Stimulated activated CD4-positive, alpha-beta T cell treated with anti-CD3 and anti-CD28 coated beads, Interleukin-12 subunit alpha, Interleukin-12 subunit beta, amount 100 ng/mL, for 4 hours (primary cell): Measurements from ENCODE around the gene RUFY2.
A peak's percentile ranks its signal among the peaks of the same experiment; 100 is the strongest.
"Not testable (repeated sequence)": the region's sequence is repeated elsewhere in the genome, so short reads cannot be mapped to it uniquely, and the experiment has no call there.

Experiments
- DNase-seq: peaks from one replicate; pipeline ENCODE4 v3.0.0-alpha.2; 2020

RUFY2 gene, protein sequence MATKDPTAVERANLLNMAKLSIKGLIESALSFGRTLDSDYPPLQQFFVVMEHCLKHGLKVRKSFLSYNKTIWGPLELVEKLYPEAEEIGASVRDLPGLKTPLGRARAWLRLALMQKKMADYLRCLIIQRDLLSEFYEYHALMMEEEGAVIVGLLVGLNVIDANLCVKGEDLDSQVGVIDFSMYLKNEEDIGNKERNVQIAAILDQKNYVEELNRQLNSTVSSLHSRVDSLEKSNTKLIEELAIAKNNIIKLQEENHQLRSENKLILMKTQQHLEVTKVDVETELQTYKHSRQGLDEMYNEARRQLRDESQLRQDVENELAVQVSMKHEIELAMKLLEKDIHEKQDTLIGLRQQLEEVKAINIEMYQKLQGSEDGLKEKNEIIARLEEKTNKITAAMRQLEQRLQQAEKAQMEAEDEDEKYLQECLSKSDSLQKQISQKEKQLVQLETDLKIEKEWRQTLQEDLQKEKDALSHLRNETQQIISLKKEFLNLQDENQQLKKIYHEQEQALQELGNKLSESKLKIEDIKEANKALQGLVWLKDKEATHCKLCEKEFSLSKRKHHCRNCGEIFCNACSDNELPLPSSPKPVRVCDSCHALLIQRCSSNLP

DNA sequence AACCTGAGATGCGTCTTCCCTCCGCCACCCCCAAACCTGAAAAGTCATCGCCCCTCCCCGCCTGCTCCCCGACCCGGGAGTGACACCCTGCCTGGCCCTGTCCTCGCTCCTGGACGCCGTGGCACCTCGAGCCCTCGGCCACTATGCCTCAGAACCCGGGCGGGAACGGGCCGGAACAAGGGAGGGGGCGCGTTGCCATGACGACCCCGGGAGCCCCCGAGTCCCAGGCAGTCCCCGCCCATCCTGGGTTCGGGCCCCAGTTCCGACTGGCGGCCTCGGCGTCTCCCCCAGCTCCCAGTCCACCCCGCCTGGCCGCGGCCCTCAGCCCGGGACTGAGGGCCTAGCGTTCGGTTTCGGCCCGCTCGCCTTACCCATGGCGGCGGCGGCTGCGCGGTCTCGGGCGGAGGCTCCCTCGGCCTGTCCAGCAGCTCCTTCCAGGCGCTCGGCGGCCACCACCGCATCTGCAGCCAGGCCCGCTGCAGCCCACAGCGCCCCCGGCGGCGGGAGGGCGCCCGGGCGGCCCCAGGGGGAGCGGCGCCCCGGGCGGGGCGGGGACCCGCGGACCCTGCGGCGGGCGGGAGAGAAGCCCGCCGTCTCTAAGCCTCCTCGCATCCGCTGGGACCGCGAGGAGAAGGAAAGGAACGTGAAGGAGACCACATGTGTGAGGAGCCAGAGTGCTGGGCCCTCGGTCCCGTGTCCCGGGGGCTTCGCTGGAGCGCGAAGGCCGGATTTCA lies at the start of gene RUFY2:
Gene RUFY2 (minus strand): TSS at position 463 of the 734 bp plus-strand sequence. CDS start 88 bp downstream, at position 375.
- DNase-seq: peak; percentile 76

DNA sequence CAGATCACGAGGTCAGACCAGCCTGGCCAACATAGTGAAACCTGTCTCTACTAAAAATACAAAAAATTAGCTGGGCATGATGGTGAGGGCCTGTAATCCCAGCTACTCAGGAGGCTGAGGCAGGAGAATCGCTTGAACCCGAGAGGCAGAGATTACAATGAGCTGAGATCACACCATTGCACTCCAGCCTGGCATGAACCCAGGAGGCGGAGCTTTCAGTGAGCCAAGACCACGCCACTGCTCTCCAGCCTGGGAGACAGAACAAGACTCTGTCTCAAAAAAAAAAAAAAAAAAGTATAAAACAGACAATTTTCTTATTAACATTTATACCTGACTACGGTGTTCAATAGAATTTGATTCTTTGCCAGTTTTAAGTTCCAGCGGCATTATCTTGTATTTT lies 42.6 kb upstream of the RUFY2 start:
- not testable (repeated sequence) for DNase-seq

DNA sequence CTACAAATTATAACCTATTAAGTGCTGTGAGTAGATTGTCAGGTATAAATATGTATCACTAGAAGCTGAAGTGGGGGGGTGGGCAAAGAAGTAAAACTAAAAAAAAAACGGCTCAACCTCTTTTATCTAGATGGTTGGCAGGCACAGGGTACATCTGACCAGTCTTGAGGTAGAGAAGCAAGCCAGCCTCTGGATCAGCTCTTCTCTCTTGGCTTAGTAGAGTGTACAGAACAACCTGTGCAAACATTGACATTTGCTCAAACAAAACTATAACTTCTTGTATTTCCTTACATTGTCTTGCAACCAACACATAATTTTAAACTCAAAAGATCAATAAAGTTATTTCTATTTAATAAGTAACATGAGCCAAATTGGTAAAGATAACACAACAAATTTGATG lies 39.1 kb upstream of the RUFY2 start:
- DNase-seq: no peak

DNA sequence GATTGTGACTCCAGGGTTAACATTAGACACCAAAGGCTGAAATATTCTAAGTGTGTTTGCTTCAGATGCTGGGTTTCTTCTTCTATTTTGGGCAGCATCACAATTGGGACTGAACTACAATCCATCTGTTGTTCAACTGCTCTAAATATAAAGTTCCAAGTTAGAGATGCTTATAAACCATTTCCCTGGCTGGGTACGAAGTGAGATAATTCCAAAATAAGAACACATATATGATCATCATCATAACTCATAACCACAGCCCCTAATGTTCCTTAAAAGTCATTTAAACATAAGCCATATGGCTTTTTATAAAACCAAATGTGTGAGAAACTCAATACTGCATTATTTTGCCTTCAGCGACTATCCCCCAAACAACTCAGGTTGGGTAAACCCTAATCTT lies 35.9 kb upstream of the RUFY2 start:
- no peak for DNase-seq

DNA sequence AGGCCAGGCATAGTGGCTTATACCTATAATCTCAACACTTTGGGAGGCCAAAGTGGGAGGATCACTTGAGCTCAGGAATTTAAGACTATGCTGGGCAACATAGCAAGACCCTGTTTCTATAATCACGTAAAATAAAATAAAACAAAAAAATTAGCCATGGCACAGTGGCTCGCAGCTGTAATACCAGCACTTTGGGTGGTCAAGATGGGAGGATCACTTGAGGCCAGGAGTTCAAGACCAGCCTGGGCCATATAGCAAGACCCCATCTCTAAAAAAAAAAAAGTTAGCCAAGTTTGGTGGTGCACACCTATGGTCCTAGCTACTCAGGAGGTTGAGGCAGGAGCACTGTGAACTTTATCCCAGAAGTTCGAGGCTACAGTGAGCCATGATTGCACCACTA lies 33.8 kb upstream of the RUFY2 start:
- no peak for DNase-seq

DNA sequence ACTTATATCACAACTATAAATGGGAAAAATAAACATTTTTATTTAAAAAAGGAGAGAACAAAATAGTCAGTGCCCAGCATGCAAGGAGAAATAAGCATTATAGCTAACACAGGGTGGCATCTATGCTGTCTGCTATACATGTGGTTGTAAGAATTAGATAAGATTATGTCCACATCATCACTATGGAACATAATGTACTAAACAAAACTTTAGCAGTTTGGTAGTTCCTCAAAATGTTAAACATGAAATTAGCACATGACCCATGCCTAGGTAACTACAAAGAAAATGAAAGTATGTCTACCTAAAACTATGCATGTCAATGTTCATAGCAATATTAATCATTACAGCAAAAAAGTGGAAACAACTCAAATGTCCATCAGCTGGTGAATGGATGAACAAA lies 28.7 kb upstream of the RUFY2 start:
- DNase-seq: no peak

DNA sequence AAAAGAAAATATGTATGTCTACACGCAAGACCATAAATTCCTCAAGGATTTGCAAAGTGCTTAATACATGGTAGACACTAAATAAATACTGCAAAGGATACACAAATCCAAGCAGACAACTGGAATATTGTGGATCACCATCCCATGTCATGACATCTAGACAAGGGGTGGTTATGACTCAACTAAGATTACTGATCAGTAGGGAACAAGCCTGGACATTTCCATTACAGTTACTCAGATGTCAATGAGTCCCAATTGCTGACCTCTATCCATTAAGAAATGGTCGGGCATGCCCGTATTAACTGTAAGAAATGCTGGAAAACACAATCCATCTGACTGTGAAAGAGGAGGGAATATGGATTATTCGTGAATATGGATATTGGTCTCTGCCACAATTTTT lies 27.6 kb upstream of the RUFY2 start:
- no peak for DNase-seq

DNA sequence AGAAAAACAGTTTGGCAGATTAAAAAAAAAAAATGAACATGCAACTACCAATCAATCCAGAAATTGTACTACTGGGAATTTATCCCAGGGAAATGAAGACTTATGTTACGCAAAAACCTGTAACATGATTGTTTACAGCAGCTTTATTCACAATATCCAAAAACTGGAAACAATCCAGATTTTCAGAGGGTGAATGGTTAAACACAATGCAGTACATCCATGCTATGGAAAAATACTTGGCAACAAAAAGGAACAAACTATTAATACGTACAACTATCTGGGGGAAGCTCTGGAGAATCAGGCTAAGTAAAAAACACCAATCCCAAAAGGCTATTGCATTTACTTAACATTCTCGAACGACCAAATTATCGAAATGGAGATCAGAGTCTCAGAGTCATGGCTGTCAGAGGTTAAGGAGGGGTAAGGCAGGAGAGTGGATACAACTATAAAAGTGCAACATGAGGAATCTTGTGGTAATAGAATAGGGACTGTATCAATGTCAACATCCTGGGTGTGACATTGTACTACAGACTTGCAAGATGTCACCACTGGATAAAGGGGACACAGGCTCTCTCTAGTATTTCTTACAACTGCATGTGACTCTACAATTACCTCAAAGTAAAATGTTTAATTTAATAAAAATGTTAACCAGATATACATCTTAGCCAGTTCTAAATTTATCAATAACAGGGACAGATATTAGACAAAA lies 21.5 kb upstream of the RUFY2 start:
- no peak for DNase-seq

DNA sequence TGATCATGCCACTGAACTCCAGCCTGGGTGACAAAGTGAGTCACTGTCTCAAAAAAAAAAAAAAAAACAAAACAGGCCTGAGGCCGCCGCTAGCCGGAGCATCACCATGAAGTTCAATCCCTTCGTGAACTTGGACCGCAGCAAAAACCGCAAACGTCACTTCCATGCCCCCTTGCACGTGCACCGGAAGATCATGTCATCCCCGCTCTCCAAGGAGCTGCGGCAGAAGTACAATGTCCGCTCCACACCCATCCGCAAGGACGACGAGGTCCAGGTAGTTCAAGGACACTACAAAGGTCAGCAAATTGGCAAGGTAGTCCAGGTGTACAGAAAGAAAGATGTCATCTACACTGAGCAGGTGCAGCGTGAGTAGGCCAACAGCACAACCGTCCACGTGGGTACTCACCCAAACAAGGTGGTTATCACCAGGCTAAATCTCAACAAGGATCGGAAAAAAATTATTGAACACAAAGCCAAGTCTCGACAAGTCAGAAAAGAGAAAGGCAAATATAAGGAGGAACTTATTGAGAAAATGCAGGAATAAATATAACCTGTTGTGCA lies 17.5 kb upstream of the RUFY2 start:
- DNase-seq: no peak

DNA sequence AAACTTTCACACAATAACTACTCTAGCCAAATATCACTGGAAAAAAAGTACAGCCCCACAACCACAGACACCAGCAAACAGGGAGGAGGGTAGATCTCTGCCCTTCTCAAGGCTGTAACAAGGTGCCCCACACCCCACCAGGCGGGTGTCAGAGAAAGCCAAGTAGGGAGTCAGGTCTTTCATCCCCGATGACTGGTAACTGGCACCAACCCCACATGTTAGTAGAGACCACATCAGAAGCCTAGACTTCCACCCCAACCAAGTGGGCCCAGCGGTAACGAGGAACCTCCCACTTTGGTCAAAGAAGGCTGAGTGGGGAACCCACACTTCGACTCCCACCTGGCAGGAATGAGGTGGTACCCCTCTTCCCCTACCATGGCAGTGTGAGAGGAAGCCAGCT lies 16.4 kb upstream of the RUFY2 start:
- DNase-seq: peak; percentile 1

DNA sequence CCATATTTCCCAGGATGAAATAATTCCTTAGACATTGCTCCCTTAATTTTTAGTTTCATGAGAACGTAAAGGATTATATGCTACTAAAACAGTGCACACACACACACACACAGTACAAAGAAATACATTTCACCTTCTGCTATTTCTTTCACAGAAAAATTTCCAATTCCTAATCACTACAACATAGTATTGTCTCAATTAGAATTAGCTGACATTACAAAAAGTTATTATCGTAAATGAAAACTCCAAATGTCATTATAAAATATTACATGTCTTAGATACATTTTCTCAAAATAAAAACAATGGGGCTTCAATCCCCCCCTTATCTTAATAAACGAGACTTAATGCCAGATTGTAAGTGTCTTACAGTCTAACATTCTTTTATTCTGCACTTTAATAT lies 12.3 kb upstream of the RUFY2 start:
- DNase-seq: no peak

DNA sequence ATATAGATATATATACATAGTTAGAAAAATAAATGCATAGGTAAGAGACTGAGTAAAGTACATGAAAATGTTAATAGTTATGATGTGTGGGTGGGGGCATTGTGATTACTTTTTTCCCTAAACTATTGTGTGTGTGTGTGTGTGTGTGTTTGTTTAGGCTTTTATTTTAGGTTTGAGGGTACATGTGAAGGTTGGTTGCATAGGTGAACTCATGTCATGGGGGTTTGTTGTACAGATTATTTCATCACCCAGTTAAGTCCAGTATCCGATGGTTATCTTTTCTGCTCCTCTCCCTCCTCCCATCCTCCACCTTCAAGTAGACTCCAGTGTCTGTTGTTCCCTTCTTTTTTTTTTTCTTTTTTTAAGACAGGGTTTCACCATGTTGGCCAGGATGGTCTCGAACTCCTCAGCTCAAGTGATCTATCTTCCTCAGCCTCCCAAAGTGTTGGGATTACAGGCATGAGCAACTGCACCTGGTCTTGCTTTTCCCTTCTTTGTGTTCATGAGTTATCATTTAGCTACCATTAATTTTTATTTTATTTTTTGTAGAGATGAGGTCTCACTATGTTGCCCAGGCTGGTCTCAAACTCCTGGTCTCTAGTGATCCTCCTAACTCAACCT lies 1.9 kb upstream of the RUFY2 start:
- DNase-seq: no peak

DNA sequence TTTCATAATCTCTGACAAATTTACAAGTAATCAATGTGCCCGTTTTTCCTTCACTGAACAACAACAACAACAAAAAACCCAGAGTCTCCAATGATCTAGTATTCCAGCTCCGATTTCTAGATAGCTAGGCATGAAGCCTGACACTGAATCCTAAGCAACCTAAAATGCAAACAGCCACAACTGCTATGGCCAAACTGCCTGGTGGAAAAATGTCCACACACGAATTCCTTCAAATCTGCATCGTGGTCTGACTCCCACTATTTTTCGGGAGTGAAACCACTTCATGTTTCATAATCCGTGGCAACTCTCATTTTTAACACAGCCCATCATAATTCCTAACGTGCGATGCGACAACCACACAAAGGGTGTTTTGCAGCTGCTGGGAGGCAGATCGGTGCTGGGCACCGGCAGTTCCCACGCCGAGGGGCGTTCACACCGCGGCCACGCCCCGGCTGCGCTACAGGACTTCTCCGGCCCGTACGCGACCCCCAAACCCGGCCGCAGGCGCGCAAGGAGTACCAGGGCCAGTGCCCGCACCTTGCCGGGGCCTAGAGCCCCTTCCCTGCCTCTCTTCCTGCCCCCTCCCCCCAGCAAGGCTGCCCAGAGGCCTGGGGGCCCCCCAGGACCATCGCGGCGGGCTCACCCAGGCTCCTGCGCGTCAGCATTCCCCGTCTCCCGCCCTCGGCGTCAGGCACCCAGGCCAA lies 814 bp downstream of the RUFY2 start:
- DNase-seq: peak; percentile 25

DNA sequence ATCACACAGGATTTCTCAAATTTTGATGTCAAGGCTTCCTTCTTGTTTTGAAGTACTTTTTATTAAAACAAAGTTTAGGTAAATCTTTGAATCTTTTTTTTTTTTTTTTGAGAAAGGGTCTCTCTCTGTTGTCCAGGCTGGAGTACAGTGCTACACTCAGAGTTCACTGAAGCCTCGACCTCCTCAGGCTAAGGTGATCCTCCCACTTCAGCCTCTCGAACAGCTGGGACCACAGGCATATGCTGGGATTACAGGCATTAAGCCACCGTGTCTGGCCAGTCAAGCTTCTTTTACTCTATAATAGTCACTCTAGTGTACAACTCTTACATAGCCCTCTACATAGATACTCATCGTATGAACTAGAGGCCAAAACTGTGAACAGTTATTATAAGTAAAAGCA lies 3.4 kb downstream of the RUFY2 start:
- no peak for DNase-seq

DNA sequence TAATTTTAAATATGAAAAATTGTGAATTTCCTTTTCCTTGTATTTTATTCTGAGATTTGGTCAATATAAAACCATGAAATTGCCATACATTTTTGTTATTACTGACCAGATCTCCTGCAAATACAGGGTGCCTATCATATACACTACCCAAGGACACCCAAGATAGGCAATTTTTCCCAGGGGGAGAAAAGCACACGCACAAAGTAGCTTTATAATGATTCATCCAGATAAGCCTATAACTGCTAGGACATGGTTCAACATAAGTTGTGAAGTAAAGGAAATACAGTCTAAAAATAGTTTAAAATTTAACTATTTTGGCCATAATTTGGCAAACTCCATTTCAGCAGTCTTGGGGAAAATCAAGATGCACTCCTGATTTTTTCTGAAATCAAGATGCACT lies 4.8 kb downstream of the RUFY2 start:
- DNase-seq: no peak

DNA sequence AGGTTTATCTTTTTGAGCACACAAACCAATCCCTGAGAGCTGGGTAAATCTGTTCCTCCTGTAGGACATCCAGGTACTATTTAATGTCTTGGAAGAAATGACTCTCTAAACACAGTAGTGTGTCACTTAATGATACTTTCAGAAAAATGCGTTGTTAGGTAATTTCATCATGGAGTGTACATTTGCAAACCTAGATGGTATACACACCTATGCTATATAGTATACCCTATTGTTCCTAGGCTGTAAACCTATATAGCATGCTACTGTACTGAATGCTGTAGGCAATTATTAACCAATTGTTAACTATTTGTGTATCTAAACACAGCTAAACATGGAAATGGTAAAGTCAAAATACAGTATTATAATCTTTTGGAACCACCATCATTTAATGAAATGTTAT lies 10.1 kb downstream of the RUFY2 start:
- no peak for DNase-seq

DNA sequence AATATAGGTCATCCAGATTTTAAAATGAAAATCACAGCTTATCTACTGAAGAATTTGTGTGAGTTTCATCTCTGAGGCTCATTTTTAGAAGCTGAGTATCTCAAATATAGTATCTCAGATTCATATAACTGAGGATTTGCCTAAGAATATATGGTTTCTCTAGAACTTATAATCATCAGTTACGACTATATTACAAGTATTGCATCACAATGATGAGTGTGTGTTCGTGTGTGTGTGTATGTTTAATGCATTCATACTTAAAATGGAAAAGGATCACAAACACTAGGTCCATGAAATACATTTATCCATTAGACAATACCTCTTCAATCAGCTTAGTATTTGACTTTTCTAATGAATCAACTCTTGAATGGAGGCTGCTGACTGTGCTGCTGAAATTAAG lies 21.3 kb downstream of the RUFY2 start:
- DNase-seq: no peak

DNA sequence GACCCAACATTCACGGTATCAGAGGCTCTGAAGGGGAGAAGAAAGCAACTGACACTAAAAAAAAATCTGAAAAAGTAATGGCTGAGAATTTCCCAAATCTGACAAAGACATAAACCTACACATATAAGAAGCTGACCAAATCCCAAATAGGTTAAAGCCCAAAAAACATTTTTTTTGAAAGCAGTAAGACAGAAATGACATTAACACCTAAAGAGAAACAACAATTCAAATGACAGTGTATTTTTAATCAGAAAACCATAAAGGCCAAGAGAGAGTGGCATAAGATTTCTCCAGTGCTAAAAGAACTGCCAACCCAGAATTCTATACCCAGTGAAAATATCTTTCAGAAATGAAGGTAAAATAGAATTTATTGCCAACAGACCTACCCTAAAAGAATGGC lies 35.5 kb downstream of the RUFY2 start:
- DNase-seq: no peak

DNA sequence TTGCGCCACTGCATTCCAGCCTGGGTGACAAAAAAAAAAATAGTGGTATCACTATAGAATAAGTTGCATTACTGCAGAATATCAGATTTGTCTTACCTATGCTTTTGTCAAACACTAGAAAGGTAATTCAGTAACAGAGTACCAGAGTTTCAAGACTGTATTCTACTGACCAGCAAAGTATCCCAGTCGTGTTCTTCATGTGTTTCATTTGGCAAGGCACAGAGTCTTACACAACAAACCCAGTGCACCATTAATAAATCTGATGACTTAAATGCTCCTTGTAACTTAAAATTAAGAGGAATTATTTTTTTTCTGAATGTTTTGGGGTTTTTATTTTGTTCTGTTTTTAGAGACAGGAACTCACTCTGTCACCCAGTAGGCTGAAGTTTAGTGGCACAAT lies 40.0 kb downstream of the RUFY2 start:
- no peak for DNase-seq

DNA sequence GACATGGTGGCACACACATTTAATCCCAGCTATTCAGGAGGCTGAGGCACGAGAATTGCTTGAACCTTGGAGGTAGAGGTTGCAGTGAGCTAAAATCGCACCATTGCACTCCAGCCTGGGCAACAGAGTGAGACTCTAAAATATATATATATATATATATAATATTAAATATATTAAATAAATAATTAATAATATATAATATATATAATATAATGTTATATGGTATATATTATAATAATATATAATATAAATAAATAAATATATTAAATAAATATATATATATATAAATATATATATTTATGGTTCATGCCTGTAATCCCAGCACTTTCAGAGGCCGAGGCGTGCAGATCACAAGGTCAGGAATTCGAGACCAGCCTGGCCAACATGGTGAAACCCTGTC lies 40.5 kb downstream of the RUFY2 start:
- DNase-seq: no peak

DNA sequence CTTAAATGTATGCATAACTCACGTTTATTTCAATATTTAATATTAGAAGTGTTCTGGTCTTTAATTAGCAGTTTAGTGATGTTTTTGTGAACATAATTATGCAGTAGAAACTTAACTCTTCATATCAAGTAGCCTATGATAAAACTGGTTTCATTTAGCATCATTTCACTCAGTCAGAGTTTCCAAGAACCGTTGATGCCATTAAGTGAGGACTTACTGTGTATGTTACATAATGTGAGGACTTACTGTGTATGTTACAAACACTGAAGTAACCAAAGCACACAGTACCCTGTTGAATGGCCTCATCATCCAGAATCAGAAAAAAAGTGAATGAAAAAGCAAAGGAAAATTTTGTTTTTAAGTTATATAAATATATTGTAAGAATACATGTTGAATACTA lies 41.5 kb downstream of the RUFY2 start:
- no peak for DNase-seq
